Type B pancreatic cell (in vitro differentiated cells): ENCODE results near the gene VAC14. TPM values are rescaled to one million over a fixed set of nuclear protein-coding genes. Genes with fewer than 3 reads are reported as not detected.

ENCODE experiments used
- DNase-seq: peaks from one replicate; pipeline ENCODE4 v3.0.0; 2021; ENCODE audit warnings: mixed read lengths; ENCODE audit not compliant: unreplicated experiment; ENCODE audit errors: extremely low spot score
- H3K27ac Mint-ChIP-seq: 2 replicates; pipeline ENCODE4 v1.8.0; 2021; ENCODE audit warnings: mild to moderate bottlenecking, mixed read lengths
- H3K27me3 Mint-ChIP-seq: 2 replicates; pipeline ENCODE4 v1.8.0; 2021; ENCODE audit warnings: mixed read lengths
- H3K36me3 Mint-ChIP-seq: 2 replicates; pipeline ENCODE4 v1.8.0; 2021; ENCODE audit warnings: mixed read lengths
- H3K4me1 Mint-ChIP-seq: one replicate; pipeline ENCODE4 v1.8.0; 2021; ENCODE audit warnings: mixed read lengths; ENCODE audit not compliant: unreplicated experiment
- H3K4me3 Mint-ChIP-seq: 2 replicates; pipeline ENCODE4 v1.8.0; 2021; ENCODE audit warnings: mild to moderate bottlenecking, mixed read lengths
- H3K9me3 Mint-ChIP-seq: 2 replicates; pipeline ENCODE4 v1.8.0; 2021; ENCODE audit warnings: mixed read lengths
- total RNA-seq: library from RNA; stranded (reverse); gene quantifications from 2 replicates; pipeline ENCODE4 v1.2.1, GENCODE V29; 2021; ENCODE audit warnings: low replicate concordance
- TF ChIP-seq, protein P1 (sequence below): fragments of 200-600 bp; sonication (generic); conservative IDR thresholded peaks from 2 replicates; pipeline ENCODE4 v1.5.0; 2021; ENCODE audit warnings: antibody characterized with exemption, mild to moderate bottlenecking

Gene VAC14
- total RNA-seq, 1 donor from 2014 or later, result 38.3 TPM

DNA sequence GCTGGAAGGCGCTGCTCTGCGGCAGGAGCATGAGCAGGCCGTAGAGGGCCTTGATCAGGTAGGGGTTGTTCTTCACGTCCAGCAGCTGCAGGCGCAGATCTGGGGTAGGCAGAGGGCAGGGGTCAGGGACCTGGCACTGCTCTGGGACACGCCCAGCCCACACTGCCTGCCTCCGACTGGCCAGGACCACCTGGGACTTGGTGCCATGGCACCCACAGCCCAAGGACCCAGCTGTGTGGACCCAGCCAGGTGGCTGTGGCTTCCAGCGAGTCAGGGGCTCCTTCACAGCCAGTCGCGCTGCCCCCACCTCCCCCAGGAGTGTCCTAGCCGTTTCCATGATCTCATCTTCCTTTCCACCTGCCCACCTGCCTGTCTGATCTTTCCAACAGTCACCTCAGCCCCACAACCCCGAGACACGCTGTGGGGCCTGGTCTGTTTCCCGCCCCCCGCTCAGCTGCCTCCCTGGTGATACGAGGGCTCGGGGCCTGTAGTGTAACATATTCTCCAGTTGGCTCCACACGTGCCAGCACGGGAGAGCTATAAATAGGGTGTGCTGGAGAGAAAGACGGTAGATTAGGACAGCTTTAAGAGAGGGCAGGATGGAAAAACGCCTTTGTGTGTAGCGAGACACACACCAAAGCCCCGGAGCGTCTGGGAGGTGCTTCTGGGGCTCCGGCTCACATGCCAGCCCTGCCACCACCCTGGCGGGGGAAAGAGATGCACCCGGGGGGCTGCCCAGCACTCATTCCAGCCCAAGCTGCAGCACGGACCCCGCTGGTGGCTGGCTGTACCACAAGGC lies 107.9 kb downstream of the VAC14 start:
- Mint-ChIP-seq H3K27me3 (no peaks in the 10 kb centered on the region), H3K36me3 (no peaks in the 10 kb centered on the region), H3K4me3 (no peak overlapping the region)

GRCh38 chr16:70692130-70692872 lies 108.7 kb downstream of the VAC14 start:
- DNase-seq, result no peak
- H3K27ac Mint-ChIP-seq, result peak overlapping the region; percentile 61
- H3K4me1 Mint-ChIP-seq, result peaks cover 33% of the 10 kb centered on the region
- no peak overlapping the region for H3K4me3 Mint-ChIP-seq
- no peaks in the 10 kb centered on the region for H3K36me3 Mint-ChIP-seq
- H3K27me3 Mint-ChIP-seq, result no peaks in the 10 kb centered on the region
- no peaks in the 10 kb centered on the region for H3K9me3 Mint-ChIP-seq
- TF ChIP-seq, protein P1, sequence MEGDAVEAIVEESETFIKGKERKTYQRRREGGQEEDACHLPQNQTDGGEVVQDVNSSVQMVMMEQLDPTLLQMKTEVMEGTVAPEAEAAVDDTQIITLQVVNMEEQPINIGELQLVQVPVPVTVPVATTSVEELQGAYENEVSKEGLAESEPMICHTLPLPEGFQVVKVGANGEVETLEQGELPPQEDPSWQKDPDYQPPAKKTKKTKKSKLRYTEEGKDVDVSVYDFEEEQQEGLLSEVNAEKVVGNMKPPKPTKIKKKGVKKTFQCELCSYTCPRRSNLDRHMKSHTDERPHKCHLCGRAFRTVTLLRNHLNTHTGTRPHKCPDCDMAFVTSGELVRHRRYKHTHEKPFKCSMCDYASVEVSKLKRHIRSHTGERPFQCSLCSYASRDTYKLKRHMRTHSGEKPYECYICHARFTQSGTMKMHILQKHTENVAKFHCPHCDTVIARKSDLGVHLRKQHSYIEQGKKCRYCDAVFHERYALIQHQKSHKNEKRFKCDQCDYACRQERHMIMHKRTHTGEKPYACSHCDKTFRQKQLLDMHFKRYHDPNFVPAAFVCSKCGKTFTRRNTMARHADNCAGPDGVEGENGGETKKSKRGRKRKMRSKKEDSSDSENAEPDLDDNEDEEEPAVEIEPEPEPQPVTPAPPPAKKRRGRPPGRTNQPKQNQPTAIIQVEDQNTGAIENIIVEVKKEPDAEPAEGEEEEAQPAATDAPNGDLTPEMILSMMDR, result no peak

More for the DNA sequence above, 107.9 kb downstream of the VAC14 start:
- peaks cover 30% of the 10 kb centered on the region for H3K4me1 Mint-ChIP-seq
- DNase-seq, result no peak
- H3K9me3 Mint-ChIP-seq, result no peaks in the 10 kb centered on the region
- TF ChIP-seq, protein P1, result no peak
- peak overlapping the region; percentile 78 for H3K27ac Mint-ChIP-seq

- H3K27ac Mint-ChIP-seq, result peak overlapping the region; percentile 61
- no peaks in the 10 kb centered on the region for H3K27me3 Mint-ChIP-seq
- no peaks in the 10 kb centered on the region for H3K36me3 Mint-ChIP-seq
- H3K4me3 Mint-ChIP-seq, result no peak overlapping the region
- TF ChIP-seq, protein P1, result no peak
- no peaks in the 10 kb centered on the region for H3K9me3 Mint-ChIP-seq
- no peak for DNase-seq
- peaks cover 41% of the 10 kb centered on the region for H3K4me1 Mint-ChIP-seq
Observed at GRCh38 chr16:70691223-70692129, 109.5 kb downstream of the VAC14 start.

- peaks cover 36% of the 10 kb centered on the region for H3K4me1 Mint-ChIP-seq
- H3K27me3 Mint-ChIP-seq, result no peaks in the 10 kb centered on the region
- no peaks in the 10 kb centered on the region for H3K9me3 Mint-ChIP-seq
- DNase-seq, result no peak
- TF ChIP-seq, protein P1, result no peak
- H3K27ac Mint-ChIP-seq, result peak overlapping the region; percentile 77
- no peaks in the 10 kb centered on the region for H3K36me3 Mint-ChIP-seq
- H3K4me3 Mint-ChIP-seq, result no peak overlapping the region
Observed at GRCh38 chr16:70689970-70690891, 110.7 kb downstream of the VAC14 start.
